CD4-positive, alpha-beta T cell treated with Interferon alpha-2 for 1 hour (primary cell): ENCODE results near the gene C1GALT1C1L.
"Not testable (repeated sequence)": the region's sequence is repeated elsewhere in the genome, so short reads cannot be mapped to it uniquely, and the experiment has no call there.

Experiments used
- DNase-seq, 2 donors: peaks; one replicate each; pipeline ENCODE4 v3.0.0-alpha.2; 2020 to 2022

Gene C1GALT1C1L

GRCh38 chr2:43676322-43677050 is at the start of gene C1GALT1C1L:
Gene C1GALT1C1L, minus strand, starts transcription at chr2:43676429. Its CDS starts 107 bp downstream, at chr2:43676322.
- DNase-seq: peak in 1 of 2 donors; percentile 2

GRCh38 chr2:43725711-43726246 is 49.5 kb upstream of the C1GALT1C1L start:
- no peak for DNase-seq

DNA sequence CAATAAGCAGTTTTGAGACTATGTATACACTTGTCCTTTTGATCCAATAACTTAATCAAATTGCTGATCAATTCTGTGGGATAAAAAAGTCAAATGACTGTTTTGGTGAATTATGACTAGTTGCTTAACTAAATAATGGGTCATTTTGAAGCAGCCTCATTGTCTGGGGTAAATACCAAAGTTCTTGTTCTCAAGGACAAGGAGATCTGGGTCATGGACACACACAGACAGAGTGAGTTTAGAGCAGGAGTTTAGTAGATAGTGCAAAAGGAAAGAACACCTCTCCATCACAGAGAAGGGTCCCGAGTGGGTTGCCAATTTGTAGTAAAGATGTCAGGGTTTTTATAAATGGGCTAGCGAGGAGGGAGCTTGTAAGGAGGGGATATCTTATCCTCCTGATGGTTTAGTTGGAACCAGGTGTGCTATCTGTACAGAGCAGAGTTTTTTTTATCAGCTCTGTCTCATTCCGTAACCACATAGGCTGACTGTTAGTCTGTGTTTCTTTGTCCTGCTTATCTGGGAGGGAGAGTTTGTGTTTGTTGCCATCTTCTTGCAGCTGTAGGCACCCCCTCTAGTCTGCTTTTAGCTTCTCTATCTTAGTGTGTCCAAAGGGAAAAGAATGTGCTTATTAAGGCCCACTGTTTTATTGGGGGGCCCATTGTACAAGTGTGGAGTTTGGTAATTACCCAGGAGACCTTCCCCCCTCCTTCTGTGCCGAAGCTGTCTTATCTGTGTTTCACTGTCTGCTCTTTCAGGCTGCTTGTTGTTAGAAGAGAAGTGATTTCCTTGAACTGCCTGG is 48.7 kb upstream of the C1GALT1C1L start:
- DNase-seq: no peak

- no peak for DNase-seq
These were observed 42.4 kb upstream of the C1GALT1C1L start for GRCh38 chr2:43718530-43719124.

GRCh38 chr2:43717322-43717721 is 41.1 kb upstream of the C1GALT1C1L start:
- DNase-seq: no peak

DNA sequence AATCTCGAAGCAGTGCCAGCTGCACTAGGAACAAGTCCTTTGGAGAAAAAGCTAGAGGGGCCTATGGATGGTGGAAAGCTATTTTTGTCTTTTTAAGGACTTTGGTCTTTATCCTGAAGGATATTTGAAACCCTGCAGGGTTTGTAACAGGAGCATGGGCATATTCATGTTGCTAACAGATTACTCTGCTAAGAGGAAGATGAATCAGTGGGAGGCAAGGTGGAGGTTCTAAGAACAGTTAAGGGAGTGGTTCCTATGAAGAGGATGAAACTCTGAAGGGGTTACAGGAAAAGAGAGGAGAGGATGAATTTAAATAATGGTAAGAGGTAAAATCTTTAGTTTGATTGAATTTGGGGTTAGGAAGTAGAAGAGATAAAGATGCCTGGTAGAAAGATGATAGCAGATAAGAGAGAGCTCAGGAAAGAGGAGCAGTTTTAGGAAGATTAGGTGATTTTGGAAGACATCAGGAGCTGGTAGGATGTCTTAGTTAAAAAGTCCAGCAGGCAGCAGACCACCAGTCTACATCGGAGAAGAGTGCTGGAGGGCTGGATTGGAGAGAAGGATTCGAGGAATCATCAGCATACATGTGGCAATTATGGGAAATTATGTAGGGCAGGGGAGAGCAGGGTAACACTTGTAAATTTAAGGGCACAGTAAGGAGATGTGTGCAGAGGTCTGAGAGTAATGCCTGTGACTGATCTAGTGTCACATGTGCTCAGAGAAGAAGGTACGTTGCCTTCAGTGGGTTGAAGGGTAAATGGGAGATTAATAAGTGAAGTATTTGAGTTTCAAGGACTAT is 39.3 kb upstream of the C1GALT1C1L start:
- DNase-seq: no peak

GRCh38 chr2:43714164-43714563 is 37.9 kb upstream of the C1GALT1C1L start:
- DNase-seq: no peak

DNA sequence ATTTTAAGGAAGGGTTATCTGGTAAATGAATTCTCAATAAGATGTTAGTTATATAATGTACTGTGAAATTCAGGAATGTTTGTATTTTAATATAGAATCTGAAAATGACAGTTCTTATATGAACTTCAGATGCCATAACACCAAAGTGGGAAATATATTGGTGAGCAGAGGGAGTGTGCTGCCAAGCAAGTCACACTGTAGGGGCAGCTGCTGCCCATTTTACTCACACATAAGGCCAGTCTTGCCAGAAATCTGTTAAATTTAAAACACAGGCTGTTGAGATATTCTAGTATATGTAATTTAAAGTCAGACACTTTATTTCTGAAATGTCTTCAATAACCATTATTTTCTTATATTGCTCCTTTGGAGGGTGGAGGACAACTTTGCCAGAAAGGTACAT is 34.6 kb upstream of the C1GALT1C1L start:
- DNase-seq: no peak

DNA sequence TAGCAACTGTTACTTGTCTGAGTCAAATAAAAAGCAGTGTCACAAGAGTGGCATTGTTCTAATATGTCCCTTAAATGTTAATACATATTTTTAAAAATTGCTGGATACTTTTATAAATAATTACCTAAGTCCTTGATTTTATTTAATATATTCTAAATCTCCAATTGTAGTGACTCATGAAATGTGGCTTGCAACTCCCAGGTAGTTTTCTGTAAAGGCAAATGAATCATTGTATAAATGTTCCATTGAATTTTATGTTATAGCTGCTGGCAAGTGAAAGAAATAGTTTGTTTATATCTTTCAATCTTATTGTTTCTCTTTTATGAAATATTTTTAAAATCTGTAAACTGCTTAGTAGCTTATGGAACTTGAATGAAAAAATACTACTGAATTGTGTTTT is 32.7 kb upstream of the C1GALT1C1L start:
- no peak for DNase-seq

GRCh38 chr2:43708178-43708577 is 31.9 kb upstream of the C1GALT1C1L start:
- DNase-seq: no peak

DNA sequence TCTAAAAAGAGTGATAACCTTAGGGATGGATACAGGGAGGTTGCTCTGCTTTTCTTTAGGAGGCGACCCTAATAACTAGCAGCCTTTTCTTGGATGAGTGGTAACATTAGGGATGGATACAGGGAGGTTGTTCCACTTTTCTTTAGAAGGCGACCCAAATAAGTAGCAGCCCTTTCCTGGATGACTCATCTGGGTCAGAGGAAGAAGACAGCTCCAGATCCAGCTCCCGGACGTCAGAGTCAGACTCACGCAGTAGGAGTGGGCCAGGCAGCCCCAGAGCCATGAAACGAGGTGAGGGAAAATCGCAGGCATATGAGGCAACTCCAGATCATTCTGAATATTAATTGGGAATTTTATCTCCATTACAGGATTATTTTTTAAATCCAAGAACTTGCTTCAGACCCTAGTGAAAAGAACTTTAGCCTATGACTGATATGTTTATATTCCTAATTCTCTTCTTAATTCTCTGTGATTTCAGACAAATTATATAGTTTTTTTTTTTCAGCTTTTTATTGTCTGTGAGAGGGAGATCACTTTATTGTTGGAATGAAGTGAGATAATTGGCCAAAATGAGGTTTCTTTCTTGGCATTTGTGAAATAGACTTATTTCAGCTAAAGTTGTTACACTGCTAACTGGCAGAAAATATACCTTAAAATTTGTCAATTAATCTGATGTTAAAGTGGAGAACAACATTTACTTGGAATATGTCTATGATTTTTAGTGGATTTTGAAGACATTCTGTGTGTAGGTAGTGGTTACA is 31.2 kb upstream of the C1GALT1C1L start:
- DNase-seq: no peak

DNA sequence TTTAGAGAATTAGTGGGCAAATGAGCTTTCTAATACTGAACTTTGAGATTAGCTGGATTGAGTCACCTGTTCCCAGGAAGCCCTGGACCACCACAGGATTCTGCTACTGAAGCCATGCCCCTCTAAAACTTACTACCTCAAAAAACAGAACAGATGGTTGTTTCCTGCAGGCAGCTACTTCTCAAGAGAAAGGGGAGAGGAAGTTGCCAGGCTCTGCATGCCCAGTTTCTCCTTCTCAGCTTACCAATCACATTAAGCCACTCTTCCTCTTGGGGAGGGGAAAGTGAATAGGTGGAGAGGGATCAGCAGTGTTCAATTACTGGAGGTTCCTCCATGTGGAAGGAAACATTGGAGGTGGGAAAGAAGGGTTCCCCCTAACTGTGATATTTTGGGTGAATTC is 24.9 kb upstream of the C1GALT1C1L start:
- DNase-seq: no peak

- DNase-seq: no peak
These were observed 23.5 kb upstream of the C1GALT1C1L start for GRCh38 chr2:43699761-43700160.

GRCh38 chr2:43698140-43698539 is 21.9 kb upstream of the C1GALT1C1L start:
- not testable (repeated sequence) for DNase-seq

GRCh38 chr2:43692428-43692994 is 16.3 kb upstream of the C1GALT1C1L start:
- no peak for DNase-seq

- DNase-seq: no peak
These were observed 13.8 kb upstream of the C1GALT1C1L start for GRCh38 chr2:43689999-43690398.

DNA sequence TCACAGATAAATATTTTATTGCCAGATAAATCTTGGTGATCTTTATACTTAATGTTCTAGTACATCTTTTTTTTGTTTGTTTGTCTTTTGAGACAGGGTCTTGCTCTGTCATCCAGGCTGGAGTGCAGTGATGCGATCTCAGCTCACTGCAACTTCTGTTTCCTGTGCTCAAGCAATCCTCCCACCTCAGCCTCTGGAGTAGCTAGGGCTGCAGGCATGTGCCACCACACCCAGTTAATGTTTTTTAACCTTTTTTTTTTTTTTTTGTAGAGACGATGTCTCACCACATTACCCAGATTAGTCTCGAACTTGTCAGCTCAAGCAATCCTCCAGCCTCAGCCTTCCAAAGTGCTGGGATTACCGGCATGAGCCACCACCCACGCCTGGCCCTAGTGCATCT is 9.1 kb upstream of the C1GALT1C1L start:
- no peak for DNase-seq

DNA sequence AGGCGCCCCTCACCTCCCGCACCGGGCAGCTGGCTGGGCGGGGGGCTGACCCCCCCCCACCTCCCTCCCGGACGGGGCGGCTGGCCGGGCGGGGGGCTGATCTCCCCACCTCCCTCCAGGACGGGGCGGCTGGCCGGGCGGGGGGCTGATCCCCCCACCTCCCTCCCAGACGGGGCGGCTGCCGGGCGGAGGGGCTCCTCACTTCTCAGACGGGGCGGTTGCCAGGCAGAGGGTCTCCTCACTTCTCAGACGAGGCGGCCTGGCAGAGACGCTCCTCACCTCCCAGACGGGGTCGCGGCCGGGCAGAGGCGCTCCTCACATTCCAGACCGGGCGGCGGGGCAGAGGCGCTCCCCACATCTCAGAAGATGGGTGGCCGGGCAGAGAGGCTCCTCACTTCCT is 1.6 kb upstream of the C1GALT1C1L start:
- not testable (repeated sequence) for DNase-seq

- no peak for DNase-seq
These were observed 445 bp downstream of the C1GALT1C1L start for GRCh38 chr2:43675646-43676321.

DNA sequence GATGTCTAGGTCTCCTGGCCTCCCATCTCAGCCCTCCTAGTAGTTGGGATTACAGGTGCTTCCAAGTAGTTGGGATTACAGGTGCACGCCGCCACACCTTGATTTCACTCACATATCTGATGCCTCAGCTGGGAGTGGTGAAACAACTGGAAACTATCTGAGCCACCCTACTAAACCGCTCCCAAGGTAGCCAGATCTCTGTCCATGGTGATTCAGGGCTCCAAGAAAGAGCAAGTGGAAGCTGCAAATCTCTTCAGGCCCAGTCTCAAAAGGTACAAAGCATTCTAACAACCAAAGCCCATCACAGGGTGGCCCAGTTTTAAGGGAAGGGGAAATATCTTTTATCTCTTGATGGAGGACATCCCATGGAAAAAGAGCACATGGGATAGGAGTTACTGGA is 19.0 kb downstream of the C1GALT1C1L start:
- DNase-seq: no peak

GRCh38 chr2:43653506-43653905 is 22.7 kb downstream of the C1GALT1C1L start:
- DNase-seq: no peak
